H1 (cell line): ENCODE data around the gene TRIM32. TPM values are rescaled to one million over a fixed set of nuclear protein-coding genes. Genes with fewer than 3 reads are reported as not detected.

ENCODE experiments used
- CTCF ChIA-PET: fragments of 300-600 bp; sonication (Branson Sonifier 250); formaldehyde crosslinking; loops from one replicate; lab custom pipeline; 2021; ENCODE audit not compliant: partially characterized antibody; lab: Charles Lee
- POLR2A ChIA-PET: fragments of 300-600 bp; sonication (Branson Sonifier 250); formaldehyde crosslinking; loops from one replicate; lab custom pipeline; 2021; ENCODE audit warnings: inconsistent platforms; ENCODE audit not compliant: partially characterized antibody; lab: Charles Lee
- DNase-seq, 2 experiments: peaks; one replicate each; pipeline versions ENCODE4 v3.0.0 to v3.0.0-alpha.2; 2010 to 2022; ENCODE audit warnings: low spot score in 2 of 2, low read depth in 1 of 2, mixed read lengths in 1 of 2
- FAIRE-seq: peaks from 2 replicates; lab custom pipeline; 2011; peaks lifted over from hg19 to GRCh38; lab: Jason Lieb, UNC
- H2AFZ ChIP-seq: 2 replicates; pipeline ENCODE4 v1.8.1; 2012; ENCODE audit warnings: low read length, inconsistent platforms
- H2AK5ac ChIP-seq: 2 replicates; pipeline ENCODE4 v1.6.1; 2013; ENCODE audit warnings: low read depth, low read length
- H2BK120ac ChIP-seq: replicated peaks from 2 replicates; pipeline ENCODE3; 2013; ENCODE audit warnings: low read depth, low read length, inconsistent platforms
- H2BK12ac ChIP-seq: 2 replicates; pipeline ENCODE4 v1.6.1; 2013; ENCODE audit warnings: low read depth, low read length
- H2BK15ac ChIP-seq: 2 replicates; pipeline ENCODE4 v1.6.1; 2013; ENCODE audit warnings: low read length
- H2BK20ac ChIP-seq: 2 replicates; pipeline ENCODE4 v1.6.1; 2013; ENCODE audit warnings: low read length
- H2BK5ac ChIP-seq: 2 replicates; pipeline ENCODE4 v1.6.1; 2013; ENCODE audit warnings: low read depth, low read length
- H3K14ac ChIP-seq: 2 replicates; pipeline ENCODE4 v1.6.1; 2013; ENCODE audit warnings: inconsistent platforms; ENCODE audit not compliant: insufficient read length
- H3K18ac ChIP-seq: 2 replicates; pipeline ENCODE4 v1.6.1; 2013; ENCODE audit warnings: low read length; ENCODE audit errors: extremely low read depth
- H3K23ac ChIP-seq: 2 replicates; pipeline ENCODE4 v1.6.1; 2013; ENCODE audit warnings: inconsistent platforms; ENCODE audit not compliant: insufficient read length
- H3K23me2 ChIP-seq: 2 replicates; pipeline ENCODE4 v1.6.1; 2013; ENCODE audit warnings: low read depth, low read length
- H3K27ac ChIP-seq: 2 replicates; pipeline ENCODE4 v1.6.1; 2011; ENCODE audit warnings: low read depth, low read length, inconsistent platforms
- H3K27me3 ChIP-seq, 4 experiments: replicated peaks in 1 of 4; 1 replicate in 1 of 4; 2 replicates in 3 of 4; pipeline versions ENCODE4 v1.6.1 to v1.8.1; 2011 to 2013; ENCODE audit warnings: low read length in 3 of 4, mild to moderate bottlenecking in 3 of 4, inconsistent platforms in 2 of 4, mixed read lengths in 2 of 4, moderate library complexity in 1 of 4; ENCODE audit not compliant: control insufficient read depth in 3 of 4, insufficient read depth in 3 of 4; ENCODE audit errors: extremely low read depth in 1 of 4
- H3K36me3 ChIP-seq, 4 experiments: 2 replicates each; pipeline versions ENCODE4 v1.6.1 to v1.8.1; 2011 to 2013; ENCODE audit warnings: mild to moderate bottlenecking in 4 of 4, low read length in 3 of 4, moderate library complexity in 2 of 4, control low read depth in 1 of 4, inconsistent platforms in 1 of 4; ENCODE audit not compliant: insufficient read depth in 4 of 4, control insufficient read depth in 2 of 4
- H3K4ac ChIP-seq: replicated peaks from 2 replicates; pipeline ENCODE3; 2013; ENCODE audit warnings: low read length, low read depth, mixed read lengths, inconsistent platforms; ENCODE audit not compliant: insufficient read length
- H3K4me1 ChIP-seq, 4 experiments: replicated peaks in 1 of 4; 1 replicate in 1 of 4; 2 replicates in 3 of 4; pipeline versions ENCODE4 v1.6.1 to v1.8.1; 2011 to 2013; ENCODE audit warnings: low read length in 3 of 4, inconsistent platforms in 2 of 4, mixed read lengths in 1 of 4; ENCODE audit not compliant: insufficient read depth in 4 of 4, control insufficient read depth in 3 of 4
- H3K4me2 ChIP-seq, 2 experiments: 2 replicates each; pipeline versions ENCODE4 v1.6.1 to v1.8.1; 2011 to 2013; ENCODE audit warnings: low read depth in 2 of 2, low read length in 2 of 2, control low read depth in 1 of 2, inconsistent platforms in 1 of 2, mild to moderate bottlenecking in 1 of 2; ENCODE audit not compliant: insufficient read depth in 1 of 2
- H3K4me3 ChIP-seq, 4 experiments: fragments of 200-600, 300-600 bp in 1 of 4; sonication (generic), shearing (Covaris generic), sonication (Bioruptor Twin) in 1 of 4; 2 replicates each; pipeline versions ENCODE4 v1.5.1 to v1.8.1; 2011 to 2016; ENCODE audit warnings: low read length in 4 of 4, low read depth in 3 of 4, control low read depth in 2 of 4, inconsistent platforms in 2 of 4, mild to moderate bottlenecking in 2 of 4, mixed read lengths in 1 of 4, moderate library complexity in 1 of 4; ENCODE audit not compliant: insufficient read depth in 2 of 4; ENCODE audit errors: extremely low read depth in 1 of 4
- H3K56ac ChIP-seq: replicated peaks from 2 replicates; pipeline ENCODE3; 2013; ENCODE audit warnings: low read depth, mild to moderate bottlenecking, mixed read lengths, low read length, inconsistent platforms; ENCODE audit not compliant: insufficient read length
- H3K79me1 ChIP-seq: 2 replicates; pipeline ENCODE4 v1.6.1; 2013; ENCODE audit warnings: low read depth, low read length, control low read depth
- H3K79me2 ChIP-seq, 2 experiments: 2 replicates each; pipeline versions ENCODE4 v1.6.1 to v1.8.1; 2012 to 2013; ENCODE audit warnings: low read length in 2 of 2, mild to moderate bottlenecking in 2 of 2, inconsistent platforms in 1 of 2; ENCODE audit not compliant: insufficient read depth in 2 of 2, control insufficient read depth in 1 of 2
- H3K9ac ChIP-seq, 4 experiments: replicated peaks in 1 of 4; 1 replicate in 1 of 4; 2 replicates in 3 of 4; pipeline versions ENCODE4 v1.6.1 to v1.8.1; 2011 to 2013; ENCODE audit warnings: low read depth in 3 of 4, low read length in 3 of 4, control low read depth in 2 of 4, mild to moderate bottlenecking in 2 of 4, moderate library complexity in 2 of 4, inconsistent platforms in 1 of 4; ENCODE audit errors: extremely low read depth in 1 of 4
- H3K9me3 ChIP-seq, 2 experiments: 2 replicates each; pipeline versions ENCODE4 v1.6.1 to v1.8.1; 2012 to 2013; ENCODE audit warnings: mild to moderate bottlenecking in 2 of 2, moderate library complexity in 2 of 2, control low read depth in 1 of 2, inconsistent platforms in 1 of 2, low read depth in 1 of 2, low read length in 1 of 2, mixed read lengths in 1 of 2; ENCODE audit not compliant: insufficient read depth in 2 of 2
- H4K20me1 ChIP-seq, 2 experiments: replicated peaks in 1 of 2; 2 replicates each; pipeline versions ENCODE3 to v1.8.1; 2011 to 2013; ENCODE audit warnings: inconsistent platforms in 2 of 2, low read length in 2 of 2, mild to moderate bottlenecking in 1 of 2; ENCODE audit not compliant: insufficient read depth in 2 of 2, control insufficient read depth in 1 of 2
- H4K5ac ChIP-seq: 2 replicates; pipeline ENCODE4 v1.6.1; 2013; ENCODE audit warnings: low read length, low read depth, mixed read lengths, inconsistent platforms; ENCODE audit not compliant: insufficient read length
- H4K8ac ChIP-seq: 2 replicates; pipeline ENCODE4 v1.8.0; 2013; ENCODE audit warnings: mild to moderate bottlenecking, moderate library complexity, low read length, inconsistent platforms; ENCODE audit not compliant: insufficient read depth; ENCODE audit errors: extremely low read depth
- H4K91ac ChIP-seq: replicated peaks from 2 replicates; pipeline ENCODE3; 2013; ENCODE audit warnings: low read length, mixed read lengths, inconsistent platforms; ENCODE audit not compliant: insufficient read length
- BRCA1 ChIP-seq: IDR thresholded peaks from 2 replicates; pipeline ENCODE4 v1.6.1; 2012; ENCODE audit warnings: low read depth, low read length, improper control_type of control experiment
- CBX8 ChIP-seq: fragments of 300-800, 300-1000 bp; sonication (generic); IDR thresholded peaks from 2 replicates; pipeline ENCODE4 v1.7.1; 2016; ENCODE audit warnings: low read depth, low read length, borderline replicate concordance
- CHD2 ChIP-seq: IDR thresholded peaks from 2 replicates; pipeline ENCODE4 v1.6.1; 2012; ENCODE audit warnings: low read length, improper control_type of control experiment
- HDAC2 ChIP-seq, 2 experiments: fragments of 300-600 bp in 1 of 2; sonication (generic) in 1 of 2; IDR thresholded peaks; 2 replicates each; pipeline ENCODE4 v1.6.1; 2011 to 2012; ENCODE audit warnings: low read depth in 2 of 2, low read length in 2 of 2, mild to moderate bottlenecking in 2 of 2, moderate library complexity in 2 of 2, borderline replicate concordance in 1 of 2, inconsistent platforms in 1 of 2
- HDAC6 ChIP-seq: IDR thresholded peaks from one replicate; pipeline ENCODE4 v1.7.1; 2012; ENCODE audit warnings: low read depth, mild to moderate bottlenecking, inconsistent platforms, low read length, moderate library complexity
- JUN ChIP-seq: IDR thresholded peaks from 2 replicates; pipeline ENCODE4 v1.6.1; 2011; ENCODE audit warnings: low read depth, mild to moderate bottlenecking, improper control_type of control experiment, low read length
- KDM5A ChIP-seq: fragments of 200-600 bp; IDR thresholded peaks from 2 replicates; pipeline ENCODE4 v1.7.1; 2012; ENCODE audit warnings: mild to moderate bottlenecking, low read length, inconsistent platforms, mixed read lengths
- NRF1 ChIP-seq: IDR thresholded peaks from 2 replicates; pipeline ENCODE4 v1.6.1; 2011; ENCODE audit warnings: mild to moderate bottlenecking, low read depth, low read length, improper control_type of control experiment
- RAD21 ChIP-seq, 2 experiments: IDR thresholded peaks in 1 of 2; conservative IDR thresholded peaks in 1 of 2; 2 replicates each; pipeline ENCODE4 v1.6.1; 2011; ENCODE audit warnings: low read depth in 2 of 2, low read length in 2 of 2, improper control_type of control experiment in 1 of 2, inconsistent platforms in 1 of 2, mild to moderate bottlenecking in 1 of 2, moderate library complexity in 1 of 2
- RXRA ChIP-seq: IDR thresholded peaks from 2 replicates; pipeline ENCODE4 v1.6.1; 2011; ENCODE audit warnings: low read depth, mild to moderate bottlenecking, low read length, moderate library complexity; ENCODE audit not compliant: insufficient read depth
- SIX5 ChIP-seq: IDR thresholded peaks from 2 replicates; pipeline ENCODE4 v1.6.1; 2011; ENCODE audit warnings: mild to moderate bottlenecking, low read depth, low read length
- SP2 ChIP-seq: IDR thresholded peaks from 2 replicates; pipeline ENCODE4 v1.6.1; 2012; ENCODE audit warnings: mild to moderate bottlenecking, low read length, inconsistent platforms
- SRF ChIP-seq: IDR thresholded peaks from 2 replicates; pipeline ENCODE4 v1.6.1; 2011; ENCODE audit warnings: mild to moderate bottlenecking, low read depth, low read length, moderate library complexity
- TAF1 ChIP-seq: IDR thresholded peaks from 2 replicates; pipeline ENCODE4 v1.6.1; 2011; ENCODE audit warnings: mild to moderate bottlenecking, low read depth, low read length
- WGBS, 2 experiments: shearing (Covaris generic) in 1 of 2; methylation state at CpG; one replicate each; pipeline versions ENCODE4 v1.1.6 to v1.1.7; 2013 to 2015; ENCODE audit warnings: low lambda C conversion rate in 2 of 2, mixed read lengths in 2 of 2, inconsistent platforms in 1 of 2, low coverage in 1 of 2, missing lambda C conversion rate in 1 of 2; ENCODE audit not compliant: insufficient replicate concordance in 2 of 2, insufficient coverage in 1 of 2, insufficient read length in 1 of 2; ENCODE audit errors: extremely low coverage in 1 of 2, missing lambda C conversion rate in 1 of 2; 5-methylcytosine and 5-hydroxymethylcytosine counted together
- polyA plus RNA-seq, 7 experiments: library from polyadenylated mRNA; depleted of rRNA in 3 of 7; stranded (reverse) in 5 of 7; unstranded in 2 of 7; fragments of >200 nt in 5 of 7; fragments of 200-250 nt in 2 of 7; gene quantifications; 1 replicate in 5 of 7; 2 replicates in 1 of 7; 4 replicates in 1 of 7; pipeline versions ENCODE4 v1.2.1 to v1.2.3, GENCODE V29; 2011 to 2013; ENCODE audit warnings: missing spikeins in 2 of 7, mixed read lengths in 2 of 7
- total RNA-seq: library from RNA; stranded (reverse); fragmentation: NEBNext Ultra II Directional; extraction: Animal tissue kit (Norgen Biotek cat#: 25700); gene quantifications from 2 replicates; pipeline ENCODE4 v1.2.1, GENCODE V29; 2021

TRIM32 gene
- total and polyA plus RNA-seq, 2 of the 8 experiments (the other 6 are each of a cell fraction or from before 2014, with no cell fraction given): 10.5 to 17.3 TPM

DNA sequence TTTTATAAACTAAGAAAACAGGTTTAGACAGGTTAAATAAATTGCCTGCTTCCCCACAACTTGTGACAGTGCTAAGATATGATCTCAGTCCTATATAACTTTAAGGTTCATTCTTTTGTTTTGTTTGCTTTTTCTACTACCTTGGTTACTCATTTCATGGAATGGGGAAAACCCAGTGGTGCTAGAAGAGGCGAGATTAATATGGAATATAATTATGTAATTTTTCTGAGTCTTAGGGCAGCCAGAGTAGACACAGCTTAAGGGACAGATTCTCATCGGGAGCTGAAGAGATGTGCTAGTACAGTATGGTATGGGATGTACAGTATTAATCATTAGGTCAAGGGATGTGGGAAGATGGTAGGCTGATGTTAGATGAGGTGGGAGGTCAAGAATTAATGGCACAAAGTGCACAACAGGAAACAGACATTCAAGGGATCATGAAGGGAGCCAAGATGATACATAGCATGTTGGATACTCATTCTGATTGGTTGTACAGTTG, 6.2 kb downstream of the TRIM32 start:
- H3K27ac ChIP-seq: no peak overlapping the region
- no peak overlapping the region for H2AFZ ChIP-seq
- H3K9me3 ChIP-seq: no peaks in the 10 kb centered on the region
- no peak overlapping the region for H3K9ac ChIP-seq
- H4K91ac ChIP-seq: no peak overlapping the region
- no peak overlapping the region for H4K8ac ChIP-seq
- H2BK5ac ChIP-seq: no peak overlapping the region
- no peaks in the 10 kb centered on the region for H3K79me1 ChIP-seq
- H2BK12ac ChIP-seq: no peak overlapping the region
- no peak overlapping the region for H2AK5ac ChIP-seq
- H2BK20ac ChIP-seq: no peak overlapping the region
- no peak overlapping the region for H3K56ac ChIP-seq
- no peak overlapping the region for H2BK15ac ChIP-seq
- H3K36me3 ChIP-seq: peaks cover 0 to 8% (median 5%) of the 10 kb centered on the region in 4 experiments; a peak in 5 of 8 replicates
- H4K5ac ChIP-seq: no peak overlapping the region
- ChIA-PET CTCF (interaction anchor here (0.6 to 0.9 kb wide), 2 partner anchors 168 to 207 kb away, joined by 3 read pairs; no protein-coding TSS in a partner anchor), POLR2A (no interaction called here)
- H3K4me1 ChIP-seq: no peaks in the 10 kb centered on the region; a peak in 2 of 7 replicates
- peaks cover 0 to 24% of the 10 kb centered on the region in 2 experiments; a peak in 2 of 4 replicates for H3K79me2 ChIP-seq
- peaks cover 1 to 5% of the 10 kb centered on the region in 2 experiments for H4K20me1 ChIP-seq
- no peak overlapping the region for H2BK120ac ChIP-seq
- H3K14ac ChIP-seq: no peak overlapping the region
- no peak for DNase-seq
- H3K4me2 ChIP-seq: no peak overlapping the region
- no peaks in the 10 kb centered on the region; a peak in 2 of 7 replicates for H3K27me3 ChIP-seq
- H3K4ac ChIP-seq: no peak overlapping the region
- 89% methylated on average over 2 of the region's 2 CpGs; no CpG with 5 or more reads in 1 of the 2 experiments for WGBS, 2 experiments
- H3K23me2 ChIP-seq: no peaks in the 10 kb centered on the region
- no peak overlapping the region for H3K4me3 ChIP-seq
- FAIRE-seq: no peak
- H3K23ac ChIP-seq: no peak overlapping the region
- H3K18ac ChIP-seq: no peak overlapping the region
- TF ChIP-seq SIX5 (no peak), HDAC2 (IDR thresholded peaks at IDR 0.05; ENCODE audit: borderline replicate concordance in 1 of 2, low read depth in 2 of 2, low read length in 2 of 2) (no peak), CBX8 (no peak), SP2 (no peak), RAD21 (IDR thresholded peaks at IDR 0.05 in 1 of 2, conservative IDR thresholded peaks at IDR 0.05 in 1 of 2; ENCODE audit: low read depth in 2 of 2, low read length in 2 of 2) (no peak), NRF1 (no peak), KDM5A (no peak), JUN (no peak), RXRA (no peak), CHD2 (no peak), SRF (no peak), BRCA1 (no peak), HDAC6 (no peak), TAF1 (no peak)
